Kasumi-1 (cell line): ENCODE data around the gene PEX6.

ENCODE experiments used
- DNase-seq, 2 experiments: peaks; one replicate each; lab custom pipeline; 2025; lab: John Stamatoyannopoulos, UW

PEX6 gene, protein sequence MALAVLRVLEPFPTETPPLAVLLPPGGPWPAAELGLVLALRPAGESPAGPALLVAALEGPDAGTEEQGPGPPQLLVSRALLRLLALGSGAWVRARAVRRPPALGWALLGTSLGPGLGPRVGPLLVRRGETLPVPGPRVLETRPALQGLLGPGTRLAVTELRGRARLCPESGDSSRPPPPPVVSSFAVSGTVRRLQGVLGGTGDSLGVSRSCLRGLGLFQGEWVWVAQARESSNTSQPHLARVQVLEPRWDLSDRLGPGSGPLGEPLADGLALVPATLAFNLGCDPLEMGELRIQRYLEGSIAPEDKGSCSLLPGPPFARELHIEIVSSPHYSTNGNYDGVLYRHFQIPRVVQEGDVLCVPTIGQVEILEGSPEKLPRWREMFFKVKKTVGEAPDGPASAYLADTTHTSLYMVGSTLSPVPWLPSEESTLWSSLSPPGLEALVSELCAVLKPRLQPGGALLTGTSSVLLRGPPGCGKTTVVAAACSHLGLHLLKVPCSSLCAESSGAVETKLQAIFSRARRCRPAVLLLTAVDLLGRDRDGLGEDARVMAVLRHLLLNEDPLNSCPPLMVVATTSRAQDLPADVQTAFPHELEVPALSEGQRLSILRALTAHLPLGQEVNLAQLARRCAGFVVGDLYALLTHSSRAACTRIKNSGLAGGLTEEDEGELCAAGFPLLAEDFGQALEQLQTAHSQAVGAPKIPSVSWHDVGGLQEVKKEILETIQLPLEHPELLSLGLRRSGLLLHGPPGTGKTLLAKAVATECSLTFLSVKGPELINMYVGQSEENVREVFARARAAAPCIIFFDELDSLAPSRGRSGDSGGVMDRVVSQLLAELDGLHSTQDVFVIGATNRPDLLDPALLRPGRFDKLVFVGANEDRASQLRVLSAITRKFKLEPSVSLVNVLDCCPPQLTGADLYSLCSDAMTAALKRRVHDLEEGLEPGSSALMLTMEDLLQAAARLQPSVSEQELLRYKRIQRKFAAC

DNA sequence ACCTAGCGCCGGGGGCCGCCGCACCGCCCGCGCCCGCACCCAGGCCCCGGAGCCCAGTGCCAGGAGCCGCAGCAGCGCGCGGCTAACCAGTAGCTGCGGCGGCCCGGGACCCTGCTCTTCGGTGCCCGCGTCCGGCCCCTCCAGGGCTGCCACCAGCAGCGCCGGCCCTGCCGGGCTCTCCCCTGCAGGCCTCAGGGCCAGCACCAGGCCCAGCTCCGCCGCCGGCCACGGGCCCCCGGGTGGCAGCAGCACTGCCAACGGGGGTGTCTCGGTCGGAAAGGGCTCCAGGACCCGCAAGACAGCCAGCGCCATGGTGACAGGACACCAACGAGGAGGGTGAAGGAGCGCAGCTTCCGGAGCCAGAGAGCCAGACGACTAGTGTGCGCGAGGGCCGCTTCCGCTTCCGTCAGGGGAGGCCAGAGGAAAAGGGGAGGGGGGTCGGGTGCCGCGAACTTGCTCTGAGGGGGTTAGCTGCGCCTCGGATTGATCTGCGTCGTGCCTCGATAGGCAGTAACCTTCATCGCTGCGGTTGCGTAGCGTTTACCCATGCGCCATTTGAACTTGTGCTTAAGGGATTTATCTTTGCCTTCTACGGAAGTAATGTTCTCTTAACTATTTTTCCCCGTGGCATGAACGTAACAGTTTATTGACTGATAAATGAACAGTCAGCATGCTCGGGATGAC lies at the start of gene PEX6:
TSS of gene PEX6 (minus strand) at position 343 of the 684 bp plus-strand sequence. CDS start at position 312, 31 bp downstream.
- peak; percentile 94 for DNase-seq

DNA sequence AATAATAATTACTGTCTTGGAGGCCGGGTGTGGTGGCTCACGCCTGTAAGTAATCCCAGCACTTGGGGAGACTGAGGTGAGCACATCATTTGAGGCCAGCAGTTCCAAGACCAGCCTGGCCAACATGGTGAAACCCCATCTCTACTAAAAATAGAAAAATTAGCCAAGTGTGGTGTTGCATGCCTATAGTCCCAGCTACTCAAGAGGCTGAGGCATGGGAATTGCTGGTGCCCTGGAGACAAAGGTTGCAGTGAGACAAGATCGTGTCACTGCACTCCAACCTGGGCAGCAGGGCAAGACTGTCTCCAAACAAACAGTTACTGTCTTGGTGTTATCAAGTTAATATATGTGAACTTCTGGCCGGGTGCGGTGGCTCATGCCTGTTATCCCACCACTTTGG lies 47.4 kb upstream of the PEX6 start:
- no peak for DNase-seq

DNA sequence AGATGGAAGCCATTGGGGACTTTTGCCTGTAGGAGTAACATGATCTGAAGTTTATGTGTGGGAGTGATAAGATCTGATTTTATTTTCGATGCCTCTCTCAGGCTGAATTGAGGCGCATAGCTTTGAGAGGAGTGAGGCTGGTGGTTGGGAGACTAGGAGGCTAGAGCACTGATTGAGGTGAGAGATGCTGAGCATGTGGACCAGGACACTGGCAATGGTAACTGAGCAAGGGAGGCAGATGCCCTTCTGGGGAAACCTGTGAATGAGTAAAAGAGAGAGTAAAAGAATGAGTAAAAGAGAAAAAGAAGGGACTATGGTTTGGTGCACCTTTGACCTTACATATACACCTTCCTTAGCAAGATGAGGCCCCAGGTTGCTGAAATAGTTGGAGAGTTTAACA lies 45.5 kb upstream of the PEX6 start:
- DNase-seq: no peak

DNA sequence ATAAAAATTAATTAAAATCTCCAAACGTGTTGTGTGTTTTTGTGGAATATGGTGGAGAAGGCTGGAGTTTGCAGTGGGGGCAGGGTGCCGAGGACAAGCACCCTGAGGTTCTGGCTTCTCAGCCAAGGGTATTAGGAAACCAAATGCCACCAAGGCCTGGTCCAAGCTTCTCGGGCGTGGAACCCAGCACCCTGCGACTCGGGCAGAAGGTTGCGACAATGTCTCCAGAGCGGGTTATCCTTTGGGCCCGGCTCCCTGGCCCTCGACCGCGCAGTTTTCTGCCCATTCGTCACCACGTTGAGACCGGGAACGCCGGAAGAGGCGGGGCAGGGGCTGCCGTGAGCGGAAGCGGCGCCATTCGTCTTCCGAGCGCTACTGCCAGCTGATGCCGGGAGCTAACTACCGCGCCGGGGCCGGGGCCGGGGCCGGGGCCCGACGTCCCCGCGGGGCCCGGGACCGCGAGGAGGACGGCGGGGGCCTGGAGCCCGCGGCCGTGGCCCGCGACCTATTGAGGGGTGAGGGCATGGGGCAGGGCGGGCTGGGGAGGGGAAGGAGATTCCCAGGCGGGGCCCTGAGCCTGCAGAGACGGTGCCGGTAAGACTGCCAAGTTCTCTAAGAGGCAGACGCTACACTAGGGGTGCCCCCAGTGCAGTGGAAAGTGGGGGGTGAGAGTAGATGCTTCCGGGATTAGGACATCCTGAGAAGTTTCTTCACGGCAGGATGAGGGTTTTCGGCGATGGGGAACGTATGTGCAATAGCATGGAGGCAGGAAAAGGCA lies 42.5 kb upstream of the PEX6 start, which contains the start of gene RRP36:
TSS of gene RRP36 (plus strand) at position 354 of the 778 bp plus-strand sequence. CDS start at position 386, 32 bp downstream.
- peak; percentile 62 to 76 for DNase-seq

DNA sequence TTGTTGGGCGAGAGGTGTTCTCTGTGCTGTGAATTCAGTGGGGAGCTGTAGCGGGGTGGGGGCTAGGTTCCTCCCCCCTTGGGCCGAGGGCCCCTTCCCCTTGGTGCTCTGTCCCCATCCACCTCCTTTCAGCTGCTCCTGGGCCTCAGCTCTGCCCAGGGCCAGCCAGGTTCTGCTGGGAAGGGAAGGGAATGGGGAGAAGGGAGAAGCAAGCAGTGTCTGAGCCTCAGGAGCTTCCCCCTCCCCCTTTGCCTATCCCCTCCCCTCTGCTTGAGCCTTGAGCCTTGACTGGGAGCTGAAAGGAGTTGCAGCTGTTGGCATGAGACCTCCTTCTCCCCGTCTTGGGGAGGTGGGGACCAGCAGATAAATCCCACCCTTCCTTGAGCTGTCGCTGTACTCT lies 41.9 kb upstream of the PEX6 start:
- DNase-seq: peak; percentile 36 to 48

DNA sequence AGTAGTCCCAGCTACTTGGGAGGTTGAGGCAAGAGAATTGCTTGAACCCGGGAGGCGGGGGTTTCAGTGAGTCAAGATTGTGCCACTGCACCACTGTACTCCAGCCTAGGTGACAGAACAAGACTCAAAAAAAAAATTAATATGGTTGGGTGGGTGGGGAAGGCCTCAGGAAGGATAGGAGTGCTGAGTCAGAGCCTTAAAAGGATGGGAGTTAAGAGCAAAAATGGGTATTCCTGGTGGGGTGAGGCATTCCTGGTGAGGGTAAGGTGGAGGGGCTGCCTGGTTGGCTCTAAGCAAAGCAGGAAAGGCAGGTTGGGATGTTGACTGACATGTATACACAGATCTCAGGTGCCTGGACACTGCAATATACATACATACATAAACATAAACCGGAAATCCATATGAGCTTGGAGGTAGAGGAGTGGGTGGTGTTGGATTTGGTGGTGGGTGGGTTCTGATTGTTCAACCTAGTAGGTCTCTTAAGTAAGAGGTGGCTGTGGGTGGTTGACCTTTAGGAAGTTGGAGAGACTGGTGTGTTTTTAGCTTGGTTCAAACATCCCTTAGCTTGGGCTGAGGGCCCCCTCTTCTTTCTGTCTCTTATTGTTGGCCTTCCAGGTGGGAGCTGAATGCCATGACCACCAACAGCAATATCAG lies 41.2 kb upstream of the PEX6 start:
- no peak for DNase-seq

DNA sequence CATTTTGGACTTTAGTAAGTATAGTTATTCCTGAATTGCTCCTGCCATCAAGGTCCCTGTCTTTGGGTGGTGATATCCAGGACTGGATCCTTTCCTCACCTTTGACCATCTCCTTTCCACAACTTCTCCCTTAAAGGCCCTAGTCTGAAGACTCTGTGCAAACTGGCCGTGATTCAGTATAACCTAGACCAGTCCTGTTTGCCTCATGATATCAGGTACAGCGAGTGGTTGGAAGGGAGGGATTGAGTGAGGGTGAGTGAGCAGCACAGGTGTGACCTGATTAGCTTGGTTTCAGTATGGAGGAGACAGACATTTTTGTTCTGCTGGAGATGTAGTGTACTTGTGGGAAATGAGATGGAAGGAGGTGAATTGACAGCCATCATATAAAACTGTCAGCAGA lies 40.2 kb upstream of the PEX6 start:
- no peak for DNase-seq

DNA sequence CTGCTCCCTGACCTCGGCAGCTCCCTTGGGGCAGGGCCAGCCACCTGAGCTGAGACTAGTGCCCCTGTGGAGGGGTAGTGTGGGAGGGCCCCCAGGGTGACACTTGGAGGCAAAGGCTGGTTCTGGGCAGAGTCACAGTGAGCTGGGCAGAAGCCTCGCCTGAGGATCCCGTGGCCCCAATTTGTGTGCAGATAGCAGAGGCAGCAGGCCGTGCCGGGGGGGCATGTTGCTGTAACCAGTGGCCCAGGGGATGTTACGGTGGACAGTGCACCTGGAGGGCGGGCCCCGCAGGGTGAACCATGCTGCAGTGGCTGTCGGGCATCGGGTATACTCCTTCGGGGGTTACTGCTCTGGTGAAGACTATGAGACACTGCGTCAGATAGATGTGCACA lies 38.0 kb upstream of the PEX6 start:
- no peak for DNase-seq

DNA sequence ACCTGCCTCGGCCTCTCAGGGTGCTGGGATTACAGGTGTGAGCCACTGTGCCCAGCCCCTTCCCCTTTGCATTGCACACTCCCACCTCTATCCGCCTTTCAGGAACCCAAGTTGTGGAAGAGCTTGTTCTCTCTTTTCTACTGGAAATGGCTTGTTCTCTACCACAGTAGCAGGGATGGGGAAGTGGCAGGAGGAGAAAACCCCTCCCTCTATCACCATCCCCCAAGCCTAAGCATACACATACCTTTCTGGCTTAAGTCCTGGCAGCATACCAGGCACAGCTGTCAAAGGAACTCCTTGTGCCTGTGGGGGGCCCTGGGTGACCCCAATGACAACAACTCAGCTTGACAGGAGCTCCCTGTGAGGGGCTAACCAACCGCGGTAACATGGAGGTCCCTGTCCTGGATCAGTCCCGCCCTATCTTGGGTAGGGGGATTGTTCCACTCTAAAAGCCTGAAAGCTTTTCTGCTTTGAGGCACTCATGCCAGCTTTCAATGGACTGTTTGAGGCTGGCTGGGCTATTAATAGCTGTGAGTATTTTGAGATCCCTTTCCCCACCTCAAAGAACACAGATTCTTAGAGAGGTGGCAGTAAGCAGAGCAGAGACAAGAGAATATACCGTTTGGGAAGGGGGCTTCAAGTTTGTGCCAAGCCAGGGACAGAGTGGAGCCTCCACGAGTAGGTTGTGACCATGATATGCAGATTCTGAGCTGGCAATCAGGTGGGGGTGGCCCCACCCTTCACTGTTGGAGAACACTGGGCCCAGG lies 37.4 kb upstream of the PEX6 start:
- DNase-seq: peak in 1 of 2 experiments; percentile 16

DNA sequence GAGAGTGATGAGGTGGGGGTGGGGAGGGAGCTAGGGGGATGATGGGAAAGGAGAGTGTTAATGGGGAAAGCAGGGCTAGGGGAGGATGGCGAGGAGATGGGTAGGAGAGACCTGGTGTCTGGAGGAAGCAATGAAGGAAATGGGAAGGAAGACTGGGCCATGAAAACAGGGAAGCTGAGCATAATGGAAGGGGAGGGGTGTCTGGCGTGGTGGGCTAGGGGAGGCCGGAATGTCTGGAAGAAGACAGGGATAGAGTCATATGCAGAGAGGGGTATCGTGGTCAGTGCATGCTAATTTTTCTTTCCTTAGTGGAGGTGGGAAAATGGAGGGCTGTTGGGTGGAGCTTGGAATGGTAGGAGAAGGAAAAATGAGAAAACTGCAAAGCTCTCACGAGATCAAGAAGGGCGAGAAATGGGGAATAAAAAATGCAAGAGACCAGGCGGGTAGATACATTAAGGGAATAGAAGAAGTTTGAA lies 35.5 kb upstream of the PEX6 start:
- peak in 1 of 2 experiments; percentile 29 for DNase-seq

DNA sequence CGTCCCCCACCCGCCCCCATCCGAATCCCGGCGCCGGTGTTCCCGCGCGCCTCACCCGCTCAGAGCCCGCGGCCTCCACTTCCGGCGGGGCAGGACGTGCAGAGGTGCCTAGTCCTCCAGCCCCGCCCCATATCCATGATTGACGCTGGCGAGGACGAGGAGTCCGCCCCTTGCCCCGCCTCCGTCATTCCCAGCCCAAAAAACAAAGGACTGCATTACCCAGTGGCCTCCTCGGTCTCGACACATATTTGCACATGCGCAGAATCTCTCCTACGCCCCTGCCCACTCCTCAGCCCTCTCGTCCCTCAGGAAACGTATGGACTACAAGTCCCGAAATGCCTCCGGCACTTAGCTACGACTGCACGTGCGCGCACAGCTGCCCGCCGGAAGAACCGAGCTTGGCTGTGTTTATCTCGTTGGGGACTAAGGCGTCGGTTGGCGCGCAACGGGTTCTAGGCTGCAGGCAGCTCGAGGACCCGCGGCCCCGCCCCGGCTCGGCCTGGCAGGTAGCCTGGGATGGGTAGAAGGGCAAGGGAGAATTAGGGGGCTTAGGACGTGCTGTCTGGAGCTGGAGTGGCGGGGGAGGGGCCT lies 35.0 kb upstream of the PEX6 start, which contains the start of the genes KLHDC3 and MEA1:
TSS of gene KLHDC3 (plus strand) at position 407 of the 591 bp plus-strand sequence. CDS start 2,944 bp downstream, outside the sequence.
TSS of gene MEA1 (minus strand) at position 104 of the 591 bp plus-strand sequence. CDS start 133 bp downstream, outside the sequence.
- DNase-seq: peak; percentile 99

DNA sequence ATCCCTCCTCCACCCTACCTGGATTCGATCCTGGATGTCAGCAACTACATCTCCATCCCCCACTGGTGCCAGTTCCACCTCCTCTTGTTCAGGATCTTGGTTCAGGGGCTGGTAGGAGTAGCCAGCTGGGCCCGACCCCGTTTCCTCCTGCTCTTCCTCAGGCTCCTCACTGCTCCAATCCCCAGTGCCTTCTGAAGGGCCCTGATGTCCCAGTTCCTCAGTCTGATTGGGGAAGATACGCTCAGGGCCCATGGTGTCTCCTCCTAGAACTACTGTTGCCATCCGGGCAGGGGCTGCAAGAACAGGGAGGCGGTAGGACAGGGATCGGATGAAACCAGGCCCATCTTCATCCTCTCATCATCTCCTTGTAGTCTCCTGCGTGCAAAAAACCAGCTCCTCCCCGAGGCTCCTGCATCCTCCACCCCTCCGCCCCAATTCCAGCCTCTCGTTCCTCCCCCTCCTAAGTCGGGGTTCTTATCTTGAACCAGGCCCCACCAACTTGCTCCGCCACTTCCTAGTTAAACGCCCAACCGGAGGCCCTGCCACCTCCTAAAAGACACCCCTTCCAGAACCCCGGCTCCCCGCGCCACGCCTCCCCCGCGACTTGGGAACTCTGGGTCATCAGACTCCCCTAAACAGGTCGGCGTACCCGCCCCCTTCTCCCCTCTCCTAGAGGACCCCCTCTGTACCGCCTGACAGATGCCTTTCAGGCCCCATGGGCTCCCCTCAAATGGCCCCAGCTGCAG lies 34.3 kb upstream of the PEX6 start:
- DNase-seq: peak; percentile 63 to 71

DNA sequence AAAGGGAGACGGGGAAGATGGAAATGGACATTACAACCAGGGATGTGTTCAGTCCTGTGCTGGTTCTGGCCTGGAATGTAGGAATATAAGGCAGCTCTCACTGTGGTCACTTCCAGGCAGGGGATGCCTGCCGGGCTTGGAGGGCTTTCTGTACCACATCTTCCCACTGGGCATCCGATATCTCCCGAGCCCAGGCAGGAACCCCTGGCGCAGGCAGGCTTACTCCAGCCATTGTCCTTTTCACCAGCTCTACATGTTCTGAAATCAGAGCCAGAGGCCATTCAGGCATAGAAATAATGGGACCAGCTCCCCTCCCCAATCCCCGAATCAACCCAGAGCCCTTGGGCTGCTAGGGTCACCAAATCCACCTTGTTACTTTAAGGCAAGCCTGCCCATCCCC lies 33.4 kb upstream of the PEX6 start:
- no peak for DNase-seq

DNA sequence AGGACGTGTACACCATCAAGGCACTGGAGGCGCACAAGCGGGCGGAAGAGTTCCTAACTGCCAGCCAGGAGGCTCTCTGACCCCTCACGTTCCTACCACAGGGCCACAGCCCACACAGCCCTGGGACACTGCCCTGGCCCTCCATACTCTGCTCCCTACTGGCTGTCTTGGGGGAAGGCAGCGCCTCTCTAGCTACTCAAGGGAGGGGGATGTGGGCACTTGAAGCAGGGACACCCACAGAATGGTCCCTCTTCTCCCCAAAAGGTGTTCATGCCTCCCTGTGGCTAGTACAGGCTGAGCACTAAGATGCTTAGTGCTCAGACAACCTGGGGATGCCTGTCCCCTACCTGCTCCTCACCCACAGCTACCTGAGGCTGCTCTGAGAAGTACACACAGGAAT lies 32.2 kb upstream of the PEX6 start:
- no peak for DNase-seq

DNA sequence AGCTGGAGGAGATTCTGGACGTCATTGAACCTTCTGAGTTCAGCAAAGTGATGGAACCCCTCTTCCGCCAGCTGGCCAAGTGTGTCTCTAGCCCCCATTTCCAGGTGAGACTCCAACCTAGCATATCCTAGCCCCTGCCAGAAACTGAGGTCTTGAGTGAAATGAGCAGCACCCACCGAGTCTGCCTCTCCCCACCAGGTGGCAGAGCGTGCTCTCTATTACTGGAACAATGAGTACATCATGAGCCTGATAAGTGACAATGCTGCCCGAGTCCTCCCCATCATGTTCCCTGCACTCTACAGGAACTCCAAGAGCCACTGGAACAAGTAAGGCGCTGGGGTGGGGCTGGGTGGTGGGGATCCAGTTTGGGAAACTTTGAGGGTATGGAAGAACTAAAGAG lies 30.1 kb upstream of the PEX6 start:
- peak; percentile 59 to 65 for DNase-seq

DNA sequence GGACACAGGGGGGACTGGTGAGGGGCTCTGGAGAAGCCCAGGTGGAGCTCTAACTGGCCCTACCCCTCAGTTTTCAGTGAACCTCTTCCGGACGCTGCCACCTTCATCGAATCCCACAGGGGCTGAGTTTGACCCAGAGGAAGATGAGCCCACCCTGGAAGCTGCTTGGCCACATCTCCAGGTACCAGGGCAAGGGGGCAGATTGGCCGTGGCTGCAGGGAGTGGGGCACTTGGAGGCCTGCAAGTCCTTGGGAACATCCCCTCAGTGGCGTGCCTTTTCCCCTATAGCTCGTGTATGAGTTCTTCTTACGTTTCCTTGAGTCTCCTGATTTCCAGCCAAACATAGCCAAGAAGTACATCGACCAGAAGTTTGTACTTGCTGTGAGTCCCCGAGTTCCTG lies 28.1 kb upstream of the PEX6 start:
- no peak for DNase-seq

DNA sequence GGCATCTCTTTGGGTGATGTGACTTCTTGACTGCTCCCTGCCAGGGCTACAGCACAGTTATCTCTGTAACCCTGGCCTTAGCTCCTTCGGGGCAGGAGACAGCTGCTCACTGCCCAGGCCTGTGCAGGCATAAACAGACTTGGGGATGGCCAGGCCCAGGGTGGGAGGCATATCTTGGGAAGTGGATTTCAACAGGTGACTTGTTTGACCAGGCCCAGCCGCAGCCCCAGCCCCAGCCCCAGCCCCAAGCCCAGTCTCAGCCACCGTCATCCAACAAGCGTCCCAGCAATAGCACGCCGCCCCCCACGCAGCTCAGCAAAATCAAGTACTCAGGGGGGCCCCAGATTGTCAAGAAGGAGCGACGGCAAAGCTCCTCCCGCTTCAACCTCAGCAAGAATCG lies 27.3 kb upstream of the PEX6 start:
- no peak for DNase-seq

DNA sequence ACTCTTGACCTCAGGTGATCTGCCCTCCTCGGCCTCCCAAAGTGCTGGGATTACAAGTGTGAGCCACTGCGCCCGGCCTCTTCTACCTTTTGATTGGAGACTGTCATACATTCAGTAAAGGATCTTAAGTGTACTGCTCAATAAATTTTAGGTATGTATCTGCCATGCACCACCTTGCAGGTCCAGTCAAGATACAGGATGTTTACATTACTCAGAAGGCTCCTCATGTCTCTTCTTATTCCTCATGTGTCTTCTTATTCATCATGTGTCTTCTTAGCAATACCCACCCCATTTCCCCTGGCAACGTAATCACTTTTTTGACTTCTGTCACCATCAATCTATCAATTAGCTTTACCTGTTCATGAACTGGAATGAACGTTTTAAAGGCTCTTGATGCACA lies 26.9 kb upstream of the PEX6 start:
- DNase-seq: no peak
